Retinal pigment epithelial cell (primary cell): Measurements from ENCODE around the gene CREBBP.
A peak's percentile ranks its signal among the peaks of the same experiment; 100 is the strongest.

Experiments used
- DNase-seq: peaks from one replicate; pipeline ENCODE4 v3.0.0-alpha.2; 2010; ENCODE audit warnings: low read depth
- H3K4me3 ChIP-seq: 2 replicates; pipeline ENCODE4 v1.5.1; 2011; ENCODE audit warnings: mild to moderate bottlenecking, low read length, control low read depth, moderate library complexity
- CTCF ChIP-seq: conservative IDR thresholded peaks from 2 replicates; pipeline ENCODE4 v1.5.1; 2011; ENCODE audit warnings: low read depth, low read length, control low read depth, inconsistent platforms

CREBBP gene

GRCh38 chr16:3842994-3843393, 37.5 kb downstream of the CREBBP start:
- peak; percentile 69 for DNase-seq
- no peak overlapping the region for H3K4me3 ChIP-seq
- no peak for TF ChIP-seq CTCF

- TF ChIP-seq CTCF = no peak
- no peak overlapping the region for H3K4me3 ChIP-seq
These were observed 38.6 kb downstream of the CREBBP start for GRCh38 chr16:3841729-3842508.

GRCh38 chr16:3839402-3840184, 40.9 kb downstream of the CREBBP start:
- no peak overlapping the region for H3K4me3 ChIP-seq
- TF ChIP-seq CTCF = no peak
- DNase-seq = no peak

More at GRCh38 chr16:3841729-3842508, 38.6 kb downstream of the CREBBP start:
- no peak for DNase-seq

- no peak for TF ChIP-seq CTCF
- no peak overlapping the region for H3K4me3 ChIP-seq
- DNase-seq = peak; percentile 67
These were observed 41.7 kb downstream of the CREBBP start for GRCh38 chr16:3838600-3839401.

GRCh38 chr16:3837851-3838586, 42.5 kb downstream of the CREBBP start:
- no peak for DNase-seq
- no peak for TF ChIP-seq CTCF
- no peak overlapping the region for H3K4me3 ChIP-seq

- TF ChIP-seq CTCF = no peak
- DNase-seq = no peak
- no peak overlapping the region for H3K4me3 ChIP-seq
These were observed 43.9 kb downstream of the CREBBP start for GRCh38 chr16:3836641-3837040.
